ENCODE data around the gene PCA3. TPM values are rescaled to one million over a fixed set of nuclear protein-coding genes. Genes with fewer than 3 reads are reported as not detected.

The PCA3 gene
- total RNA-seq, 1 experiment from 2014 or later, result not detected

- no TSS peak for BruUV-seq (replicated peaks)
- Histone ChIP-seq H3K27me3 (replicated peaks; ENCODE audit: insufficient read depth, low read depth, low read length, poor library complexity) (no peaks in the 10 kb centered on the region), H3K4me3 (ENCODE audit: low read depth, low read length, poor library complexity, severe bottlenecking) (no peak overlapping the region), H3K27ac (ENCODE audit: low read depth, low read length, poor library complexity, severe bottlenecking) (no peak overlapping the region), H3K9me3 (ENCODE audit: low read depth, low read length, poor library complexity, severe bottlenecking) (no peaks in the 10 kb centered on the region), H3K4me1 (ENCODE audit: insufficient read depth, low read length, poor library complexity, severe bottlenecking) (no peaks in the 10 kb centered on the region), H3K36me3 (ENCODE audit: insufficient read depth, low read length, poor library complexity, severe bottlenecking) (no peaks in the 10 kb centered on the region)
- DNase-seq (ENCODE audit: low spot score), result no peak
- TF ChIP-seq EZH2 (IDR thresholded peaks at IDR 0.05; ENCODE audit: borderline replicate concordance, low read depth, low read length, poor library complexity, severe bottlenecking), result no peak
- TF ChIP-seq CTCF (conservative IDR thresholded peaks at IDR 0.05; ENCODE audit: low read depth, low read length), result no peak
- ChIA-PET CTCF (no interaction called here), POLR2A (ENCODE audit: low non-redundant PET) (no interaction called here)
- intact Hi-C loops (cut with micrococcal nuclease; ENCODE audit: unreplicated experiment), result no loop called here
These were observed 71.5 kb downstream of the PCA3 start for GRCh38 chr9:76835571-76836283.

Other genes starting within 250 kb of the PCA3 start
- not detected in 2 replicates for gene PRUNE2, start 141.7 kb downstream of the PCA3 start, total RNA-seq (2021)

Measured in A673 (cell line).